Breast epithelium (tissue), 4 donors: Measurements from ENCODE around the gene PTH1R. TPM values are rescaled to one million over a fixed set of nuclear protein-coding genes. Genes with fewer than 3 reads are reported as not detected.
"Not testable (repeated sequence)": the region's sequence is repeated elsewhere in the genome, so short reads cannot be mapped to it uniquely, and the experiment has no call there.

ENCODE experiments used
- DNase-seq, 2 donors: peaks; one replicate each; pipeline ENCODE4 v3.0.0-alpha.2; 2019; ENCODE audit warnings: low spot score in 2 of 2
- H3K27ac ChIP-seq, 2 donors: fragments of 200-600 bp; sonication (generic) in 1 of 2; one replicate each; pipeline ENCODE4 v1.5.1; 2016 to 2019; ENCODE audit warnings: mild to moderate bottlenecking in 1 of 2
- H3K27me3 ChIP-seq, 2 donors: fragments of 200-600 bp; sonication (generic) in 1 of 2; one replicate each; pipeline versions ENCODE4 v1.5.1 to v1.6.0; 2017 to 2019; ENCODE audit warnings: control low read depth in 1 of 2, mild to moderate bottlenecking in 1 of 2
- H3K36me3 ChIP-seq: fragments of 200-600 bp; one replicate; pipeline ENCODE4 v1.5.1; 2019
- H3K4me1 ChIP-seq, 2 donors: fragments of 200-600 bp; sonication (generic); one replicate each; pipeline ENCODE4 v1.5.1; 2016 to 2019; ENCODE audit warnings: control low read depth in 1 of 2
- H3K4me3 ChIP-seq, 3 donors: fragments of 200-600 bp; sonication (generic); 1 replicate in 2 of 3; 2 replicates in 1 of 3; pipeline ENCODE4 v1.5.1; 2016 to 2019; ENCODE audit warnings: mild to moderate bottlenecking in 3 of 3, moderate library complexity in 2 of 3
- H3K9me3 ChIP-seq, 2 donors: fragments of 200-600 bp; sonication (generic) in 1 of 2; one replicate each; pipeline ENCODE4 v1.5.1; 2016 to 2019; ENCODE audit warnings: control low read depth in 1 of 2
- CTCF ChIP-seq, 3 donors: fragments of 450-650 bp; IDR thresholded peaks; one replicate each; pipeline ENCODE4 v1.5.1; 2016 to 2017; ENCODE audit warnings: antibody characterized with exemption in 3 of 3, mild to moderate bottlenecking in 3 of 3, moderate library complexity in 3 of 3
- POLR2A ChIP-seq: fragments of 450-650 bp; IDR thresholded peaks from one replicate; pipeline ENCODE4 v1.6.1; 2016; ENCODE audit warnings: antibody characterized with exemption, mild to moderate bottlenecking, moderate library complexity
- POLR2AphosphoS5 ChIP-seq, 3 donors: sonication (generic); formaldehyde crosslinking; IDR thresholded peaks; one replicate each; pipeline ENCODE4 v1.6.1; 2017; ENCODE audit warnings: antibody characterized with exemption in 3 of 3
- intact Hi-C: fragments of 100-400 bp; cut with DNase I; formaldehyde crosslinking; loops from one replicate; pipeline ENCODE4 v1.15.1; 2023; ENCODE audit warnings: low total_unique reads
- total RNA-seq, 3 donors: library from RNA; depleted of rRNA; stranded (reverse); fragments of >200 nt; gene quantifications; one replicate each; pipeline ENCODE4 v1.1.0, GENCODE V29; 2016

Gene PTH1R
- total RNA-seq, 3 donors from 2014 or later = 4.7 to 38.2 (median 13.4) TPM

- H3K9me3 ChIP-seq = no peaks in the 10 kb centered on the region
- H3K4me1 ChIP-seq = peaks cover 2 to 14% of the 10 kb centered on the region in 2 donors
- H3K27me3 ChIP-seq = no peaks in the 10 kb centered on the region
- no peak overlapping the region for H3K27ac ChIP-seq
- no peaks in the 10 kb centered on the region for H3K36me3 ChIP-seq
- intact Hi-C loops = no loop called here
- peak; percentile 74 to 81 for DNase-seq
- H3K4me3 ChIP-seq = peak overlapping the region in 1 of 3 donors; percentile 39
- TF ChIP-seq POLR2AphosphoS5 (IDR thresholded peaks at IDR 0.05) = peak in 1 of 3 donors; percentile 12
- no peak for TF ChIP-seq POLR2A
- peak; percentile 67 to 87 (median 83) for TF ChIP-seq CTCF (IDR thresholded peaks at IDR 0.05)
Observed at GRCh38 chr3:46909535-46910161, 32.1 kb downstream of the PTH1R start.

- Histone ChIP-seq H3K4me1 (peaks cover 2 to 14% of the 10 kb centered on the region in 2 donors), H3K36me3 (no peaks in the 10 kb centered on the region), H3K9me3 (no peaks in the 10 kb centered on the region), H3K27me3 (no peaks in the 10 kb centered on the region), H3K4me3 (no peak overlapping the region), H3K27ac (no peak overlapping the region)
- no peak for DNase-seq
- intact Hi-C loops = no loop called here
- TF ChIP-seq POLR2AphosphoS5 (IDR thresholded peaks at IDR 0.05) (no peak), CTCF (IDR thresholded peaks at IDR 0.05) (no peak), POLR2A (no peak)
Observed at GRCh38 chr3:46910166-46910760, 32.7 kb downstream of the PTH1R start.

- H3K27me3 ChIP-seq, H3K27ac ChIP-seq, intact Hi-C loops, H3K36me3 ChIP-seq, H3K9me3 ChIP-seq, H3K4me3 ChIP-seq, DNase-seq: not testable (repeated sequence)
- peaks cover 2 to 14% of the 10 kb centered on the region in 2 donors for H3K4me1 ChIP-seq
Observed at GRCh38 chr3:46910914-46911313, 33.4 kb downstream of the PTH1R start.

GRCh38 chr3:46912986-46913385 lies 35.5 kb downstream of the PTH1R start:
- DNase-seq = no peak
- intact Hi-C loops = no loop called here
- no peak for TF ChIP-seq CTCF (IDR thresholded peaks at IDR 0.05)
- no peak for TF ChIP-seq POLR2A
- no peak for TF ChIP-seq POLR2AphosphoS5 (IDR thresholded peaks at IDR 0.05)

GRCh38 chr3:46913644-46914043 lies 36.1 kb downstream of the PTH1R start:
- Histone ChIP-seq H3K4me3 (no peak overlapping the region), H3K27ac (peak overlapping the region in 1 of 2 donors; percentile 27), H3K9me3 (no peaks in the 10 kb centered on the region), H3K4me1 (peaks cover 2 to 4% of the 10 kb centered on the region in 2 donors), H3K27me3 (no peaks in the 10 kb centered on the region), H3K36me3 (no peaks in the 10 kb centered on the region)
- intact Hi-C loops = no loop called here
- TF ChIP-seq POLR2AphosphoS5 (IDR thresholded peaks at IDR 0.05) (no peak), POLR2A (no peak), CTCF (IDR thresholded peaks at IDR 0.05) (no peak)
- peak; percentile 59 to 74 for DNase-seq

More at GRCh38 chr3:46912986-46913385, 35.5 kb downstream of the PTH1R start:
- H3K36me3 ChIP-seq = no peaks in the 10 kb centered on the region
- no peak overlapping the region for H3K4me3 ChIP-seq
- no peaks in the 10 kb centered on the region for H3K9me3 ChIP-seq
- peaks cover 2 to 11% of the 10 kb centered on the region in 2 donors for H3K4me1 ChIP-seq
- H3K27me3 ChIP-seq = no peaks in the 10 kb centered on the region
- no peak overlapping the region for H3K27ac ChIP-seq
